Peyer's patch (tissue), 4 donors: ENCODE measurements around the gene LRP4. TPM values are rescaled to one million over a fixed set of nuclear protein-coding genes. Genes with fewer than 3 reads are reported as not detected.
"Not testable (repeated sequence)": the region's sequence is repeated elsewhere in the genome, so short reads cannot be mapped to it uniquely, and the experiment has no call there.

Experiments
- DNase-seq, 3 donors: peaks; one replicate each; pipeline ENCODE4 v3.0.0-alpha.2; 2017 to 2019
- H3K27ac ChIP-seq, 4 donors: fragments of 200-600 bp; sonication (generic); one replicate each; pipeline ENCODE4 v1.5.1; 2016 to 2019
- H3K27me3 ChIP-seq, 2 donors: fragments of 200-600 bp; sonication (generic); one replicate each; pipeline ENCODE4 v1.5.1; 2019
- H3K36me3 ChIP-seq, 3 donors: fragments of 200-600 bp; sonication (generic); one replicate each; pipeline ENCODE4 v1.5.1; 2016 to 2019
- H3K4me1 ChIP-seq, 4 donors: fragments of 200-600 bp; sonication (generic); one replicate each; pipeline ENCODE4 v1.5.1; 2016 to 2019
- H3K4me3 ChIP-seq, 4 donors: fragments of 200-600 bp; sonication (generic); 1 replicate in 3 of 4; 2 replicates in 1 of 4; pipeline ENCODE4 v1.5.1; 2016 to 2019; ENCODE audit warnings: mild to moderate bottlenecking in 1 of 4
- H3K9me3 ChIP-seq, 4 donors: fragments of 200-600 bp; sonication (generic); one replicate each; pipeline ENCODE4 v1.5.1; 2016 to 2019; ENCODE audit warnings: mild to moderate bottlenecking in 1 of 4
- CTCF ChIP-seq, 6 experiments: fragments of 450-650 bp in 4 of 6; fragments of 200-600 bp in 2 of 6; sonication (generic) in 1 of 6; IDR thresholded peaks; one replicate each; pipeline ENCODE4 v1.5.1; 2017 to 2019; ENCODE audit warnings: antibody characterized with exemption in 6 of 6, mild to moderate bottlenecking in 3 of 6, moderate library complexity in 1 of 6
- POLR2A ChIP-seq, 2 donors: fragments of 450-650 bp; IDR thresholded peaks; one replicate each; pipeline ENCODE4 v1.5.1; 2017; ENCODE audit warnings: antibody characterized with exemption in 2 of 2, mild to moderate bottlenecking in 2 of 2, moderate library complexity in 2 of 2
- total RNA-seq, 4 donors: library from RNA; depleted of rRNA; stranded (reverse); fragments of >200 nt; gene quantifications; one replicate each; pipeline ENCODE4 v1.1.0, GENCODE V29; 2016

Gene LRP4
- total RNA-seq: 10 to 100 TPM; 37.1 to 62.5 (median 44.4) TPM

- Histone ChIP-seq H3K4me3 (peak within 1 kb of the TSS; percentile 58 to 89 (median 70)), H3K36me3 (no peaks in the 10 kb centered on the region), H3K27me3 (no peaks in the 10 kb centered on the region), H3K27ac (peak within 1 kb of the TSS; percentile 56 to 73 (median 64)), H3K4me1 (peaks cover 0 to 29% (median 13%) of the 10 kb centered on the region in 4 donors), H3K9me3 (no peaks in the 10 kb centered on the region)
- peak in 2 of 3 donors; percentile 64 to 76 for DNase-seq
- TF ChIP-seq POLR2A (IDR thresholded peaks at IDR 0.05) (no peak), CTCF (IDR thresholded peaks at IDR 0.05) (peak in 2 of 6 experiments; percentile 10 to 39)
Measured at GRCh38 chr11:46918083-46918787, at the start of gene LRP4. Gene LRP4 (minus strand): TSS chr11:46918550. CDS start chr11:46918379, 171 bp downstream.

- no peaks in the 10 kb centered on the region for H3K36me3 ChIP-seq
- H3K9me3 ChIP-seq: no peaks in the 10 kb centered on the region
- peaks cover 0 to 12% (median 0%) of the 10 kb centered on the region in 4 donors for H3K4me1 ChIP-seq
- H3K4me3 ChIP-seq: no peak overlapping the region
- no peaks in the 10 kb centered on the region for H3K27me3 ChIP-seq
- H3K27ac ChIP-seq: no peak overlapping the region
- no peak for DNase-seq
- no peak for TF ChIP-seq CTCF (IDR thresholded peaks at IDR 0.05)
- TF ChIP-seq POLR2A (IDR thresholded peaks at IDR 0.05): no peak
Measured at GRCh38 chr11:46967962-46968361, 49.6 kb upstream of the LRP4 start.

- no peaks in the 10 kb centered on the region for H3K9me3 ChIP-seq
- no peak for DNase-seq
- no peak for TF ChIP-seq POLR2A (IDR thresholded peaks at IDR 0.05)
- TF ChIP-seq CTCF (IDR thresholded peaks at IDR 0.05): no peak
- no peaks in the 10 kb centered on the region for H3K36me3 ChIP-seq
- H3K27ac ChIP-seq: no peak overlapping the region
- peaks cover 0 to 6% (median 0%) of the 10 kb centered on the region in 4 donors for H3K4me1 ChIP-seq
- H3K4me3 ChIP-seq: no peak overlapping the region
- H3K27me3 ChIP-seq: no peaks in the 10 kb centered on the region
Measured at GRCh38 chr11:46966773-46967172, 48.4 kb upstream of the LRP4 start.

GRCh38 chr11:46963844-46964243, 45.5 kb upstream of the LRP4 start:
- no peak for DNase-seq
- H3K4me3 ChIP-seq: no peak overlapping the region
- no peak overlapping the region for H3K27ac ChIP-seq
- H3K9me3 ChIP-seq: no peaks in the 10 kb centered on the region
- no peaks in the 10 kb centered on the region for H3K4me1 ChIP-seq
- H3K27me3 ChIP-seq: no peaks in the 10 kb centered on the region
- no peaks in the 10 kb centered on the region for H3K36me3 ChIP-seq
- TF ChIP-seq CTCF (IDR thresholded peaks at IDR 0.05) (no peak), POLR2A (IDR thresholded peaks at IDR 0.05) (no peak)

- H3K4me3 ChIP-seq, H3K36me3 ChIP-seq, H3K4me1 ChIP-seq, H3K27me3 ChIP-seq, DNase-seq, H3K27ac ChIP-seq, H3K9me3 ChIP-seq: not testable (repeated sequence)
Measured at GRCh38 chr11:46961886-46962285, 43.5 kb upstream of the LRP4 start.

GRCh38 chr11:46961041-46961440, 42.7 kb upstream of the LRP4 start:
- Histone ChIP-seq H3K27me3 (no peaks in the 10 kb centered on the region), H3K9me3 (no peaks in the 10 kb centered on the region), H3K4me3 (no peak overlapping the region), H3K36me3 (no peaks in the 10 kb centered on the region), H3K4me1 (no peaks in the 10 kb centered on the region), H3K27ac (no peak overlapping the region)
- TF ChIP-seq POLR2A (IDR thresholded peaks at IDR 0.05) (no peak), CTCF (IDR thresholded peaks at IDR 0.05) (no peak)
- no peak for DNase-seq
